ENCODE data around the gene RNF113A.
"Not testable (repeated sequence)": the region's sequence is repeated elsewhere in the genome, so short reads cannot be mapped to it uniquely, and the experiment has no call there.

Gene RNF113A

GRCh38 chrX:119871599-119872395 is at the start of gene RNF113A, which contains the start of gene NDUFA1:
Gene RNF113A (minus strand): TSS chrX:119871733. CDS start chrX:119871613, 120 bp downstream.
Gene NDUFA1 (plus strand): TSS chrX:119871832. CDS start chrX:119871912, 80 bp downstream.
- DNase-seq (ENCODE audit: low spot score) = peak; percentile 84

GRCh38 chrX:119919835-119920585 is 48.5 kb upstream of the RNF113A start:
- DNase-seq (ENCODE audit: low spot score) = no peak

GRCh38 chrX:119917877-119918276 is 46.3 kb upstream of the RNF113A start:
- no peak for DNase-seq (ENCODE audit: low spot score)

- DNase-seq (ENCODE audit: low spot score) = no peak
Measured at GRCh38 chrX:119916310-119916709, 44.8 kb upstream of the RNF113A start.

GRCh38 chrX:119900976-119901375 is 29.4 kb upstream of the RNF113A start:
- no peak for DNase-seq (ENCODE audit: low spot score)

- no peak for DNase-seq (ENCODE audit: low spot score)
Measured at GRCh38 chrX:119899125-119899524, 27.6 kb upstream of the RNF113A start.

- peak; percentile 15 for DNase-seq (ENCODE audit: low spot score)
Measured at GRCh38 chrX:119895843-119896326, 24.4 kb upstream of the RNF113A start, which contains the start of gene AKAP14. Gene AKAP14 (plus strand): TSS chrX:119895893. CDS start chrX:119903224, 7,331 bp downstream.

- DNase-seq (ENCODE audit: low spot score) = not testable (repeated sequence)
Measured at GRCh38 chrX:119891961-119892692, 20.6 kb upstream of the RNF113A start.

GRCh38 chrX:119890626-119891025 is 19.1 kb upstream of the RNF113A start:
- not testable (repeated sequence) for DNase-seq (ENCODE audit: low spot score)

GRCh38 chrX:119887721-119888425 is 16.3 kb upstream of the RNF113A start:
- peak; percentile 18 for DNase-seq (ENCODE audit: low spot score)

GRCh38 chrX:119885554-119886428 is 14.3 kb upstream of the RNF113A start:
- peak; percentile 17 for DNase-seq (ENCODE audit: low spot score)

GRCh38 chrX:119880552-119881437 is 9.3 kb upstream of the RNF113A start:
- DNase-seq (ENCODE audit: low spot score) = peak; percentile 60

- no peak for DNase-seq (ENCODE audit: low spot score)
Measured at GRCh38 chrX:119880076-119880475, 8.5 kb upstream of the RNF113A start.

- no peak for DNase-seq (ENCODE audit: low spot score)
Measured at GRCh38 chrX:119878740-119879139, 7.2 kb upstream of the RNF113A start.

- no peak for DNase-seq (ENCODE audit: low spot score)
Measured at GRCh38 chrX:119871245-119871598, 311 bp downstream of the RNF113A start.

GRCh38 chrX:119870626-119871131 is 854 bp downstream of the RNF113A start:
- peak; percentile 22 for DNase-seq (ENCODE audit: low spot score)

- DNase-seq (ENCODE audit: low spot score) = no peak
Measured at GRCh38 chrX:119853444-119853843, 18.1 kb downstream of the RNF113A start.

- DNase-seq (ENCODE audit: low spot score) = peak; percentile 98
Measured at GRCh38 chrX:119852382-119853353, 18.9 kb downstream of the RNF113A start, which contains the start of gene UPF3B. Gene UPF3B (minus strand): TSS chrX:119852963. CDS start chrX:119852928, 35 bp downstream.
